Skeletal muscle satellite cell (primary cell): ENCODE data around the gene RBX1. TPM values are rescaled to one million over a fixed set of nuclear protein-coding genes. Genes with fewer than 3 reads are reported as not detected.

Source experiments
- small RNA-seq: library from RNA; depleted of rRNA; stranded (forward); fragments of <200 nt; gene quantifications from one replicate; pipeline ENCODE3, GENCODE V24; 2012

RBX1 gene

Small RNAs within 50 kb of the gene (small RNA-seq; reads per million reads assigned to genes)
- not detected for gene RF00017
- not detected for gene RNU6-379P
